WTC11 (cell line): ENCODE results near the gene GCNT4. TPM values are rescaled to one million over a fixed set of nuclear protein-coding genes. Genes with fewer than 3 reads are reported as not detected.

ENCODE experiments used
- ZNF263 ChIP-seq: sonication (generic); formaldehyde crosslinking; IDR thresholded peaks from 2 replicates; pipeline ENCODE4 v1.8.1; 2022; ENCODE audit warnings: low read depth, mild to moderate bottlenecking, moderate library complexity, missing genetic modification reagents
- ZNF671 ChIP-seq: fragments of 250-450 bp; sonication (Bioruptor Pico); IDR thresholded peaks from 2 replicates; pipeline ENCODE4 v1.8.0; 2021; ENCODE audit warnings: mild to moderate bottlenecking
- total RNA-seq: library from RNA; stranded (reverse); gene quantifications from 3 replicates; pipeline ENCODE4 v1.2.3, GENCODE V29; 2021
- TF ChIP-seq, protein P1 (sequence below): sonication (generic); formaldehyde crosslinking; IDR thresholded peaks from 2 replicates; pipeline ENCODE4 v1.8.0; 2022; ENCODE audit warnings: missing genetic modification reagents

The GCNT4 gene
- total RNA-seq, 1 experiment from 2014 or later: 1.8 TPM

GRCh38 chr5:75005561-75005960 is 46.8 kb downstream of the GCNT4 start (continued):
- TF ChIP-seq, protein P1, sequence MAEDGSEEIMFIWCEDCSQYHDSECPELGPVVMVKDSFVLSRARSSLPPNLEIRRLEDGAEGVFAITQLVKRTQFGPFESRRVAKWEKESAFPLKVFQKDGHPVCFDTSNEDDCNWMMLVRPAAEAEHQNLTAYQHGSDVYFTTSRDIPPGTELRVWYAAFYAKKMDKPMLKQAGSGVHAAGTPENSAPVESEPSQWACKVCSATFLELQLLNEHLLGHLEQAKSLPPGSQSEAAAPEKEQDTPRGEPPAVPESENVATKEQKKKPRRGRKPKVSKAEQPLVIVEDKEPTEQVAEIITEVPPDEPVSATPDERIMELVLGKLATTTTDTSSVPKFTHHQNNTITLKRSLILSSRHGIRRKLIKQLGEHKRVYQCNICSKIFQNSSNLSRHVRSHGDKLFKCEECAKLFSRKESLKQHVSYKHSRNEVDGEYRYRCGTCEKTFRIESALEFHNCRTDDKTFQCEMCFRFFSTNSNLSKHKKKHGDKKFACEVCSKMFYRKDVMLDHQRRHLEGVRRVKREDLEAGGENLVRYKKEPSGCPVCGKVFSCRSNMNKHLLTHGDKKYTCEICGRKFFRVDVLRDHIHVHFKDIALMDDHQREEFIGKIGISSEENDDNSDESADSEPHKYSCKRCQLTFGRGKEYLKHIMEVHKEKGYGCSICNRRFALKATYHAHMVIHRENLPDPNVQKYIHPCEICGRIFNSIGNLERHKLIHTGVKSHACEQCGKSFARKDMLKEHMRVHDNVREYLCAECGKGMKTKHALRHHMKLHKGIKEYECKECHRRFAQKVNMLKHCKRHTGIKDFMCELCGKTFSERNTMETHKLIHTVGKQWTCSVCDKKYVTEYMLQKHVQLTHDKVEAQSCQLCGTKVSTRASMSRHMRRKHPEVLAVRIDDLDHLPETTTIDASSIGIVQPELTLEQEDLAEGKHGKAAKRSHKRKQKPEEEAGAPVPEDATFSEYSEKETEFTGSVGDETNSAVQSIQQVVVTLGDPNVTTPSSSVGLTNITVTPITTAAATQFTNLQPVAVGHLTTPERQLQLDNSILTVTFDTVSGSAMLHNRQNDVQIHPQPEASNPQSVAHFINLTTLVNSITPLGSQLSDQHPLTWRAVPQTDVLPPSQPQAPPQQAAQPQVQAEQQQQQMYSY (CRISPR knock-in tag): no peak
- no peak for TF ChIP-seq ZNF263 (CRISPR knock-in tag)
- no peak for TF ChIP-seq ZNF671 (CRISPR knock-in tag)

Other genes with a start within 250 kb of the GCNT4 start
- gene FAM169A, start 186.2 kb downstream of the GCNT4 start, total RNA-seq: 59.1 to 69.1 TPM (median 61.1 TPM) in 3 replicates
- gene ANKRD31, start 184.3 kb upstream of the GCNT4 start, total RNA-seq: 0.09 to 0.18 TPM (median 0.09 TPM) in 3 replicates